HG03039 (cell line): Measurements from ENCODE around the gene ANKRD18B.
"Not testable (repeated sequence)": the region's sequence is repeated elsewhere in the genome, so short reads cannot be mapped to it uniquely, and the experiment has no call there.

ENCODE experiments used
- ATAC-seq: cut with Tn5 transposase; IDR thresholded peaks from one replicate; pipeline ENCODE4 v1.9.1; 2021; ENCODE audit warnings: mild to moderate bottlenecking, moderate library complexity; ENCODE audit not compliant: unreplicated experiment

Gene ANKRD18B

DNA sequence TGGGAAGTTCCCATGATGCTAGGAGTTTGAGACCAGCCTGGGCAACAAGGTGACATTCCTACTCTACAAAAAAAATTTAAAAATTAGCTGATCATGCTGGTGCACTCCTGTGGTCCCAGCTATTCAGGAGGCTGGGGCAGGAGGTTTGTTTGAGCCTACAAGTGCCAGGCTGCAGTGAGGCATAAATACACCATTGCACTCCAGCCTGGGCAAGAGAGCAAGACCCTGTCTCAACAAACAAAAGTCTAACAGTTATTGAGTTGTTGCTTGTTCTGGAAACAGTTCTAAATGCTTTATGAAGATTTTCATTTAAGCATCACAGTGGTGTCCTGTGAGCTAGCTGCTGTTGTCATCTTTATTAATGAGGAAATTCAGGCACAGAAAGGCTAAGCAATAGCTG is 4.0 kb downstream of the ANKRD18B start:
- not testable (repeated sequence) for ATAC-seq

DNA sequence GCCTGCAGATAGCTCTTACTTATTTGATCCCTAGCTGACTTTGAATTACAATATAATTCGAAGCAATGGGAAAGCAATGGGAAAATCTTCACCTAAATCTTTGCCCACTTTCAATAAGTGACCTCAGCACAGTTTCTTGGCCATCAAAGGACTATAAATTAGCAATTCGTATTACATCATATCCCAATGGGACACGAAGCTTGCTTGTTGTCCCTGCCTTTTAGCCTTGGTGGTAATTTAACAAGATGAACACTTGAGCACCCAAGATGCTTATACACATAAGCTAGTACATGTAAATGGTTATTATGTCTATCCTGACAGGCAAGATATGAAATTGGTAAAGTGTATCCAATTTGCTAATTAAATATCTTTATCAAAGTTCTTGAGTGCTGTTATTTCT is 9.9 kb downstream of the ANKRD18B start:
- ATAC-seq, result not testable (repeated sequence)

DNA sequence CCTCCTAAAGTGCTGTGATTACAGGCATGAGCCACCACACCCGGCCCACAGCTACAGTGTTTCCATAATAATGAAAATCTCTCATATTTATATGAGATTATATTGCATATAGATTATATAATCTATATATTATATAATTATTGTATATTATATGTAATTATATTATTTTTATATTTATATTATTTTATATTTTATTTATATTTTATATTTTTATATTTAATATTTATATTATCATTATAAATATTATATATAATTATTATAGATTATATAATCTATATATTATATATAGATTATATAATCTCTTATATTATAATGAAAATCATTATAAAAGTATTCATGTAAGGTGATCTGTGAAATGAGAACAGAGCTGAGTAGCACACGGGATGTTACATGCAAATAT is 11.5 kb downstream of the ANKRD18B start:
- ATAC-seq, result no peak

DNA sequence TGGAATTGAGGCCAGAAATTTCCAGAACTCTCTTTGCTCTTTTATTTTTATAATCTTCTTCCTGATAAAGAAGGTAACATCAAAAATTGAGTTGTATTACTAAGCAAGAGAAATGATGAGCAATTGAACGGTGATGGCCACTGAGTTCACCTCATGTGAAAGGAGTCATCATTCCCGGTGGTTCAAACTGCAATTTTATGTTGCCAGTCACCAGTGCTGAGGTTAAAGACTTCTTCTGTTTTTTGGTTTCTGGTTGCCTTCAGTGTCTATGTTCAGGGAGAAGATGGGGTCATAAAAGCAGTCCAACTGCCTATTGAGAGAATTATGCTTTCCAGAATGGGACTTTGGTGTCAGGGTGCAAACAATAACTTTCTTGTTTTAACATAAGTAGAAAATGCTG is 19.4 kb downstream of the ANKRD18B start:
- ATAC-seq, result not testable (repeated sequence)

GRCh38 chr9:33545715-33546114 is 21.7 kb downstream of the ANKRD18B start:
- ATAC-seq, result not testable (repeated sequence)

GRCh38 chr9:33548816-33549215 is 24.8 kb downstream of the ANKRD18B start:
- not testable (repeated sequence) for ATAC-seq

- ATAC-seq, result not testable (repeated sequence)
These were observed 25.4 kb downstream of the ANKRD18B start for GRCh38 chr9:33549418-33549817.

- not testable (repeated sequence) for ATAC-seq
These were observed 27.1 kb downstream of the ANKRD18B start for GRCh38 chr9:33551183-33551582.

DNA sequence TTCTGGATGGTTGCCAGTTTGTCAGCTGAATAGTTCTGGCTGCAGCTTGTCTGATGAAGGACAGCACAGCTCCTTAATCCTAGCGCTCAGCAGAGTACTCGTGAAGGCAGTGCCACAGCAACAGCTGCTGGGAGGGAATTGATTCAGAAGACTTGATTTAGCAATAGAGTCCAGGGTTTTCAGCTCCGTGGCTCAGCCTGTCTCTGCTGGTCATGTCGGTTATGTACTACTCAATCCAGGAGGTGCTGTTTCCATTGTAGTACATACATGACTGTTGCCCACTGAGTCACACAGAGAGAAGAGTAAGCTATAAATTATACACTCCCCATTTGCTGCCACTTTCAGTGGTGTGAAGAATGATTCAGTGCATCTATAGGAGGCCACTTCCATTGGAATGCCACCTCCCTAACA is 28.3 kb downstream of the ANKRD18B start:
- ATAC-seq, result not testable (repeated sequence)

GRCh38 chr9:33560217-33560616 is 36.2 kb downstream of the ANKRD18B start:
- ATAC-seq, result not testable (repeated sequence)

- ATAC-seq, result not testable (repeated sequence)
These were observed 38.1 kb downstream of the ANKRD18B start for GRCh38 chr9:33562196-33562595.

- not testable (repeated sequence) for ATAC-seq
These were observed 43.7 kb downstream of the ANKRD18B start for GRCh38 chr9:33567776-33568175.

DNA sequence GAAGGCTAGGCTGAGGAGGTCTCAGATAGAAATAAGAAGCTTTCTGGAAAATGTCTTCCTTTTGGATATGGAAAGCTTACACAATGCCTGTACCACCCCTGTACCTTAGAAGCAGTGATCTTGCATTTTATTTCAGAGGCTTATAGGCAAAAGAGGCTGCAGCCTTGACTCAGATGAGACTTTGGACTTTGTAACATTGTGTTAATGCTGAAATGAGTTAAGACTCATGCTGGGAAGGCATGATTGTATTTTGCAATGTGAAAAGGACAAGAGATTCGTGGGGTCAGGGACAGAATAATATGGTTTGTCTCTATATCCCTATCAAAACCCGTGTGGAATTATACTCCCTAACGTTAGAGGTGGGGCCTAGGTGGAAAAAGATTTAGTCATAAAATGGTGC is 53.7 kb downstream of the ANKRD18B start:
- ATAC-seq, result not testable (repeated sequence)

- not testable (repeated sequence) for ATAC-seq
These were observed 55.9 kb downstream of the ANKRD18B start for GRCh38 chr9:33579996-33580395.

- not testable (repeated sequence) for ATAC-seq
These were observed 58.6 kb downstream of the ANKRD18B start for GRCh38 chr9:33582686-33583085.

DNA sequence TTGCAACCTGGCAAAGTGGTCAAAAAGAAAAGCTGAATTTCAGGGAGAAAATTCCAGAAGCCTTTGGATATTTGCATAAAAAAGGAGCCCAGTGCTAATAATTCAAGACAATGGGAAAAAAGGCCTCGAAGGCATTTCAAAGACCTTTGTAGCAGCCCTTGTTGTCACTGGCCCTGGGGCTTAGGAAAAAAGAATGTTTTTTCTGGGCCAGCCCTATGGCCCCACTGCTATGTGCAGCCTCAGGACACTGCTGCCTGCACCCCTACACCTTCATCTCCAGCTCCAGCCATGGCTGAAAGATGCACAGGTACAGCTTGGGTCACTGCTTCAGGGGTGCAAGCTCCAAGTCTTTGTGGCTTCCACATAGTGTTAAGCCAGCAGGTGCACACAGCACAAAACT is 62.1 kb downstream of the ANKRD18B start:
- ATAC-seq, result not testable (repeated sequence)

- ATAC-seq, result not testable (repeated sequence)
These were observed 63.7 kb downstream of the ANKRD18B start for GRCh38 chr9:33587799-33588198.

- ATAC-seq, result not testable (repeated sequence)
These were observed 64.8 kb downstream of the ANKRD18B start for GRCh38 chr9:33588876-33589275.

GRCh38 chr9:33590857-33591256 is 66.8 kb downstream of the ANKRD18B start:
- ATAC-seq, result not testable (repeated sequence)

DNA sequence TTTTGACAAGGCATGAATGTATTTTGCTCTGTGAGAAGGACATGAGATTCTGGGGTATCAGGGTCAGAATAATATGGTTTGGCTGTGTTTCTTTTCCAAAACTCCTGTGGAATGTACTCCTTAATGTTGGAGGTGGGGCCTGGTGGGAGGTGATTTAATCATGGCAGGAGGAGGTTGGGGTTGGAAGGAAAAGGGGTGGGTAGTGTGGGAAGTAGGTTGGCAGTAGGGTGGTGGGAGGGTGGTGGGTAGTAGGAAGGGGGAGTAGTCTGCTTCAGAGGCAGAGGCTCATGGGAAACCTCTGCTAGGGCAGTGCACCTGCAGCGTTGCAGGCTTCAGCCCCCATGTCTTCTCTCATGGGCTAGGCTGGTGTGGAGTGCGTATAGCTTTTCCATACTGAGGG is 72.9 kb downstream of the ANKRD18B start:
- not testable (repeated sequence) for ATAC-seq

DNA sequence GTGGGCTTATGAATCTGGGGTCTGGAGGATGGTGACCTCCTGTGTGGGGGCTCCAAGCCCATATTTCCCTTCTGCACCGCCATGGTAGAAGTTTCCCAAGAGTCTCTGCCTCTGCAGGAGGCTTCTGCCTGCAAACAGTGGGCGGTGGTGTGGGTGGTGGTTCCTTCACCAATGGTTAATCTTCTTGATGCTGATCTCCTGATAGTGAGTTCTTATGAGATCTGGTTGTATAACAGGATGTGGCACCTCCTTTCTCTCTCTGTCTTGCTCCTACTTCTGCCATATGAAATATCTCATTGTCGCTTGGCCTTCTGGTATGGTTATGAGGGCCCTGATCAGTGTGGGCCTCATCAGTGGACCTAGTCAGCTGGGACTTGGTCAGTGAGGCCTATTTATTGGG is 73.3 kb downstream of the ANKRD18B start:
- ATAC-seq, result not testable (repeated sequence)

GRCh38 chr9:33598796-33599379 is 74.8 kb downstream of the ANKRD18B start:
- not testable (repeated sequence) for ATAC-seq

DNA sequence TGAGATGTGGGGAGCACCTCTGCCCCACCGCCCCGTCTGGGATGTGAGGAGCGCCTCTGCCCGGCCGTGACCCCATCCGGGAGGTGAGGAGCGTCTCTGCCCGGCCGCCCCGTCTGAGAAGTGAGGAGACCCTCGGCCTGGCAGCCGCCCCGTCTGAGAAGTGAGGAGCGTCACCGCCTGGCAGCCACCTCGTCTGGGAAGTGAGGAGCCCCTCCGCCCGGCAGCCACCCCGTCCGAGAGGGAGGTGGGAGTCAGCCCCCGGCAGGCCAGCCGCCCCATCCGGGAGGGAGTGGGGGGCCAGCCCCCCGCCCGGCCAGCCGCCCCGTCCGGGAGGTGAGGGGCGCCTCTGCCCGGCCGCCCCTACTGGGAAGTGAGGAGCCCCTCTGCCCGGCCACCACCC is 76.9 kb downstream of the ANKRD18B start:
- not testable (repeated sequence) for ATAC-seq
